GM21526 (cell line): ENCODE measurements around the gene FRMD4A.

Source experiments
- ATAC-seq: cut with Tn5 transposase; IDR thresholded peaks from one replicate; pipeline ENCODE4 v1.9.1; 2021; ENCODE audit warnings: moderate library complexity; ENCODE audit not compliant: unreplicated experiment, low FRiP score

Gene FRMD4A

DNA sequence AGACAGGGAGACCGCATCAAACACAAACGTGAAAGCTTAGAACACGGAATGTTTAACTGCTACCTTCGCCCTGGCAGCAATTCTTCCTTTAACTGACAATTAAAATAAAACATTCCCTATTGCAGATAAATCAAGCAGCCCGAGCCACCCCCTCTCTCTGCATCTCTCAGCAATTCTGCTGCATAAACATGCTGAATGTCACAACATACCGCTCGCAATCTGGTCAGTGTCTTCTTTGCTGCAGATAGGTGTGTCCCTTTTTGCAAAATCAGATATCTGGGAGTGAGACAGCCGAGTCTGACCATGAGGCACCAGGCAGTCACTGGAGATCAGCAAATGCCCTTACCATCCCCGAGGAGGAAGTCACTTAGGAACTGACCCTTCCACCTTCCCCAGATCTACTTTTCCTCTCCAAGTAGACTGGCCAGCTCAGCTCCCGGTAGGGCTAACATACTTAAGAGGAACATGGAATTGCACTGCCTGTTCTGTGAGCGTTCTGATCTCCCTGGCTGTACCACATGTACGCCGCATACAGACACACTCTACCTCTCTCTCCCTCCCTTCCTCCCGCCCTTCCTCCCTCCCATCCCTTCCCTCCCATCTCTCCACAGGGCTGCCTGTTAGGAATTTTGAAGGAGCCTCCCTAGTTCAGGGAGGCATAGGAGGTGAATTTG, at the start of gene FRMD4A:
FRMD4A (minus strand) TSS at position 537 of the 674 bp plus-strand sequence.
- ATAC-seq: no peak

DNA sequence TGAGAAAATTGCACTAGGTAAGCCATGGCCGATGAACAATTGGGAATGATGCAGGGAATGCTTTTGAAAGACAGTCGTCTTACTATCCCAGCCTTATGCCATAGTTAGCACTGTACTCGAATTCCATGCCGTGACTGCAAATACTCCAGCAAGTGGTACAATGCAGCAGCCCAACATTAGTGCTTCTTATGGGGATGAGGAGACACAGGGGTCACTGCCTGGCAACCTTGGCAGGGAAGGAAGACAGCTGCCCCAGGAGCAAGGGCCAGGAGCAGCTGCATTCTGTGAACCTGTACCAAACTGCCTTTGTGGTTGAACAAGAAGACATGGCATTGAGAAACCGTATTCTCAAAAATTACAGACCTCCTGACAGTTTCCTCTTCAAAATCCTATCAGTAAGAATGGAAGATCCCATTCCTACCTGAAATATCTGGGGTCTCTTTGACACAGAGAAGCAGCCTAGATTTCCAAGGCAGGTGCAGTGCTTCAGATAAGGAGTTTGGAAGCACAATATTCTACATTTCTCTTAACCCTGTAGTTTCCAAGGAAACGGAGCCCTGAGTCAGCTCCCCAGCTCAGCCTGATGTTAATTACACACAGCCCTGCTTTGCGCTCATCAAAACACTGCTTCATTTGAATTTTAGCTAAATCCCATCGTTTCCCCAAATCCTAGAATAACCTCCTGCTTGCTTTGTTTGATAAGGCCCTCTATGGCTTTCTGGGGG, 49.0 kb upstream of the FRMD4A start:
- no peak for ATAC-seq

DNA sequence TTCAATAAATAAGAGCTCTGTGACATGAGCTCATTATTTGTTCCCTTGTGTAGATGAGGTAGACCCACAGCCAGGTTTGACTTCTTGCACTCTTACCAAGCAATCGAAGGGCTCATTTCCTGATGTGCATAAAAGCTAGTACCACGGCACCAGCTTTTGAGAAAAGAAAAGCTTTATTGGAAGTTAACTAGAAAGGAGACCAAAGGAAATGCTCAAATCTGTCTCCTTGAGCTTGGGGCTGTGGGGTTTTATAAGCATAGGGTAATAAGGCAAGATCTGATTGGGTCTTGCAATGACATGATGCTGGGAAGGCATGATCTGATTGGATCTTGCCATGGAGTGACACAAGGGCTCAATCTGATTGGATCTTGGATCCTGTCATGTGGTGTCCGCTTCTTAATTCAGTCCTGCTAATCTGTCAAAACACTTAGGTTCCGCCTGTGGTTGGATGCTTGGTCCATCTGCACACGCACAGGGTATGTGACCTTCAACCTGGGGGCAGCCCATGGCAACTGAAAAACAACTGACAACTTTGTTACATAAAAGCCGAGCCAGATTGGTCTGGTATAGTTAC, 47.8 kb upstream of the FRMD4A start:
- no peak for ATAC-seq

DNA sequence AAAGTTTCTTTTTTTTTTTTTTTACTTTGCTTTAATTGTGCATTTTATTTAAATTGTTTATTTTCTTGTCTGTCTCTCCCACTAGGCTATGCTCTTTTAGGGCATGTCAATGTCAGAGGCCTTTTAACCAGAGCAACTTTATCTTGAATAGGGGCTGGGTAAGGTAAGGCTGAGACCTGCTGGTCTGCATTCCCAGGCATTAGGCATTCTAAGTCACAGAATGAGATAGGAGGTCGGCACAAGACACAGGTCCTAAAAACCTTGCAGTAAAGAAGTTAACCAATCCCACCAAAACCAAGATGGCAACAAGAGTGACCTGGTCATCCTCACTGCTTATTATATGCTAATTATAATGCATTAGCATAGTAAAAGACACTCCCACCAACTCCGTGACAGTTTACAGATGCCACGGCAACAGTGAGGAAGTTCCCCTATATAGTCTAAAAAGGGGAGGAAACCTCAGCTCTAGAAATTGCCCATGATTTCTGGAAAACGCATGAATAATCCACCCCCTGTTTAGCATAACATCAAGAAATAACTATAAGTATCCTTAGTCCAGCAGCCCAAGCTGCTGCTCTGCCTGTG, 47.0 kb upstream of the FRMD4A start:
- no peak for ATAC-seq

DNA sequence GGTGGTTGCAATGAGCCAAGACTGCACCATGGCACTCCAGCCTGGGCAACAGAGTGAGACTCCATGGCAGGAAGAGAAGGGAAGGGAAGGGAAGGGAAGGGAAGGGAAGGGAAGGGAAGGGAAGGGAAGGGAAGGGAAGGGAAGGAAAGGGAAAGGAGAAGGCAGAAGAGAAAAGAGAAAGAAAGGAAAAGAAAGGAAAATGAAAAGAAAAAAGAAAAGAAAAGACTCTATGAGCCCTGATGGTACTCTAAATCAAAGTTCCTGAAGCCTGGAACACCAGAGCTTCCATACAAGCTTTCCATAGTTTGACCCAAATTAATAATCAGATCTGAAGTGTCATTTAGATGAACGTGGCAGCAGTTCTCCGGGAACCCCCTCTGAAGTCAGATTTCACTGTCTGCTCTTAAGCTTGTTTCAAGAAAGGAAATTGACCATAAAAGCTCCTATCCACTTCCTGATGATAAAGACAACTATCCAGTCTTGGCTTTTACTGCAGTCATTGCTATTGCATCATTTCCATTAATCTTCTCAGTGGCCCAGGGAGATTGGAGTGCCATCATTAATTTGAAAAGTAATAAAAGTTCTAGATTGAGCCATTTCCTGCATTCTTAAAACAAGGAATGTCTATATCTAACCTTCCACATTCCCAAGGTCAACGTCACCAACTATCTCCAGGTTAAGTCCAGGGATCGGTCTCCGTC, 44.2 kb upstream of the FRMD4A start:
- no peak for ATAC-seq

DNA sequence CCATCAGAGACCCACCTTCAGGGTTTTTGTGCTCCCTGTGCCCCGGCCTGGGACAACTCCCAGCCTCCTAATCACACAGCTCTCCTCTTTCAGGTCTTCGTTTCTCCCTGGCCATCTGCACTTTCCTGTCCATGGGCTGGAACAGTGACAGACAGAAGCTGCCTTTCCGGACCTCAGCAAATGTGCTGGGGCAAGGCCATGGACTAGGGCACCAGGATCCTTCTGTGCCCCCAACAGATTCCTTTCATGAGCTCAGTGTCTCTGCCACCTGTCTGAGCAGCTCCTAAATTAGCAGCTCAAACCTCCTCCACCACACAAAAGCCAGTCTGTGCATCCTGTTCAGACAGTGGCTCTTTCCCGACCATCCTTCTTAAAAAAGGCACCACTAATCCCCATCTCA, 41.9 kb upstream of the FRMD4A start:
- ATAC-seq: no peak

DNA sequence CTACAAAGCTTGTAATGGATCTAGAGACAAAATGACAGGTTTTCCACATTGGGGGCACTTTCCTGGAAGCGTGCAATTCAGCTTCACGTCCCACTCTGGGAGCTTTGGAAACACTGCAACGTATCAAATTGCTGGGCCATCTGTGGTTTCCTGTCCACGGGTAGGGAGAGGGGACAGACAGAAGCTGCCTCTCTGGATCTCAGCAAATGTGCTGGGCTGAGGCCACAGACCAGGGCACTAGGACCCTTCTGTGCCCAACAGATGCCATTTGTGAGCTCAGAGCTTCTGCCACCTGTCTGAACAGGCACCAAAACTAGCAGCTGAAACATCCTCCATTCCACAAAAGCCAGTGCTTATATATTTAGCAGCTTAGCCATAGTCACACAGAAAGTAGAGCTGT, 40.9 kb upstream of the FRMD4A start:
- ATAC-seq: no peak

DNA sequence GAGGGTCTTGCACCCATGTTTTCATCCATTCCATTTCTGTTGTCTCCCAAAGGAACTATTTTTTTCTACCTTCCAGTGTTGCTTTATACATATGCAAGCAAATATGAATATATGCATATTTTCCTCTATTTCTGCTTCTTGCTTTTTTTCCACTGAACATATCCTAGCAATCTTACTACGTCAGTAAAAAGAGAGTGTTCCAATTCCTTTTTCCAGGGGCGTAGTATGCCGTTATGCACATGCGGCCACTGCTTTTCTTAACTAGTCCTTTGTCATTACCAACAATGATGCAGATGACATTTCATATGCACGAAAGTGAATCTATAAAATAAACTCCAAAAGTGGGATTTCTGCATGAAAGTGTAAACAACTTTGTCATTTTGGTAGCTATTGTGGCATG, 40.2 kb upstream of the FRMD4A start:
- no peak for ATAC-seq

DNA sequence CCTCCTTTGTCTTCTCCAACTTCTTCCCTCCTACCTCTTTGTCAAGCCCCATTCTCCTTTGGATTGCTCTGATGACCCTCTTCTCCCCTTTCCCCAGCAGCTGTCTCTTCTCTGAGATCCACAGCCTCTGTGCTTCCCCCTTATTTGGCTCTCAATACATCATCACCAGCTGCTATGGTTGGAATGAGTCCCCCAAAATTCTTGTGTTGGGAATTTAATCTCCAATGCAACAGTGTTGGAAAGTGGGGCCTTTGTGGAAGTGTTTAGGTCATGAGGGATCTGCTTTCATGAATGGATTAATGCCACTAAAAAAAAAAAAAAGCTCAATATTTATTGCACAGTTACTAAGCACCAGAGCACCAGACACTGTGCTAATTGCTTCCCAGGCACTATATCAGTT, 39.2 kb upstream of the FRMD4A start:
- ATAC-seq: no peak

DNA sequence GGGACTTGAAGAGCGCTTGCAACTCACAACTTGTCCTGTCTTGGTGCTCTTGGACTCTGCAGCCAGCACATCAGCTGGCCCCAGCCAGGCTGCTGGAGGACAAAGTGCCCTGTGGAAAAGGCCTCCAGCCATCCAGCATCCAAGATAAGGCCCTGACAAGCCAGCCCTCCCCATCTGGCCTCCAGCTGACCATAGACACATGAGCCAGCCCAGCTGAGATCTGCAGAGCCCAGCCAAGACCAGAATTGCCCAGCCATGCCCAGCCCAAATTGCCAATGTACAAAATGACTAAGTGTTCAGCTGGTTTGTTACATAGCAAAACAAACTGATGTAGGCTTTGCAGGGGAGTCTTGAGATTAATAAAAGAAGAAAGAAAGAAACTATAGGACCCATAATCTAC, 36.0 kb upstream of the FRMD4A start:
- no peak for ATAC-seq

DNA sequence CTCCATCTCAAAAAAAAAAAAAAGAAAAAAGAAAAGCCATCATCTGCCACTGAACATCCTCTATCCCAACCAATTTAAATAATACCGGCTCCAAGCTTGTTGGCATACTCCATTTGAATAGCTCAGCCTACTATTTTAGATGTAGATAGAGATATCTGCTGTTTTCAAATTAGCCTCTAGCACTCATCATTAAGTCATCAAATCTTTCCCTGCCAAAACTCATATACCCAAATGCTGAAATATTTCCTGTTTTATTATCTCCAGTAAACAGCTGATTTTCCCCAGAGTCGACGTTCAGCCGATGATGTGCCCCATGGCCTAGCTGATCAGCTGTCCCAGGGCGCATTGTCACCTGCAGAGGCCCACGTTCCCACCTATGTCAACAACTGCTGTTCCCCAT, 34.5 kb upstream of the FRMD4A start:
- ATAC-seq: no peak

DNA sequence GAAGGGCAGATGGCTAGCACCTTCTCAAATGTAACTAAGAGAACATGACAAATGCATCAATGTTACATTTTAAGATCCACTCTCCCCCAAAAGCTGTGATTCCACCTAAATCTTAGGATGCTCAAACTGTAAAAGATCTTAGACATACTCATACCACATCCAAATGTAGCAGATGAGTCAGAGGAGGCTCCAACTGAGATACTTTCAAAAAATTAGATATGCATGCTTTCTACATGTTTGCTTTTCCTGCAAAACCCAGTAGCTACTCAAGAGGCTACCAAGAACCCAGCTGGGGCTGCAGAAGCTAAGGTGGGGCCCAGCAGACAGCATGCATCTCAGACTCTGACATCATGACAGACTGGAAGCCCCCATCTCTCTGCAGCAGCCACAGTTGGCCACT, 31.4 kb upstream of the FRMD4A start:
- no peak for ATAC-seq

DNA sequence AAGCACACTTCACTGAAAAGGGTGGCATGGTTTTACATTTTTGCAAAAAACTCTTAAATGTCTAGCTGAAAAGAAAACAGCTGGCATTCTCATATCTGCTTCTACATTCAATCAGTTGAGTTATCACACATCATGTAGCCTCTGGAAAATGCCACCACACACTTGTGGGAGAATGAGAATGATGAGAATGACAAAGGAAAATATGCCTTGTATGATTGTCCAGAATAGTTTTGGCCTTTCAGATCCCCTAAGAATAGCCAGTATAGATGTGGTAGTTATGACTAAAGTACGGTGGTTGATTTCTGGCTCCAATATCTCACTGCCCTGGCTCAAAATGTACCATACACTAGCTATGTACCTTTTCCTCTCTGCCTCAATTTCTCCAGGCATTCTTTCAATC, 30.2 kb upstream of the FRMD4A start:
- no peak for ATAC-seq

DNA sequence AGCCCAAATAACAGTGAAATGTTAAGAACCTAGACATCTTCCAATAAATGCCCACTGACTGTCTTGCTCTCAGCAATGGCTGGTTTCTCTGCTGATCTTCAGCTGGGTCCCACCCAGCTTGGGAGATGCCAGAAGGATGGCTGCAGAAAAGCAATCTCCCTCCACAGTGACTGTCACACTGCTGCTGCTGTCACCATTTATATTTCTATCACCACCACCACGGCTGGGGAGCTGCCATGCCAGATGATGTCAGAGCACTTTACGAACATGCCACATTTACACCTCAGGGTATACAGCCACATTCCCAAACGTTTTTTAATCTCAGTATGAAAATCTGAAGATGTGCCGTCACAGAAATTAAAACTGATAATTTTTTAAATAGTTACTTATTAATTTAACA, 29.8 kb upstream of the FRMD4A start:
- no peak for ATAC-seq

DNA sequence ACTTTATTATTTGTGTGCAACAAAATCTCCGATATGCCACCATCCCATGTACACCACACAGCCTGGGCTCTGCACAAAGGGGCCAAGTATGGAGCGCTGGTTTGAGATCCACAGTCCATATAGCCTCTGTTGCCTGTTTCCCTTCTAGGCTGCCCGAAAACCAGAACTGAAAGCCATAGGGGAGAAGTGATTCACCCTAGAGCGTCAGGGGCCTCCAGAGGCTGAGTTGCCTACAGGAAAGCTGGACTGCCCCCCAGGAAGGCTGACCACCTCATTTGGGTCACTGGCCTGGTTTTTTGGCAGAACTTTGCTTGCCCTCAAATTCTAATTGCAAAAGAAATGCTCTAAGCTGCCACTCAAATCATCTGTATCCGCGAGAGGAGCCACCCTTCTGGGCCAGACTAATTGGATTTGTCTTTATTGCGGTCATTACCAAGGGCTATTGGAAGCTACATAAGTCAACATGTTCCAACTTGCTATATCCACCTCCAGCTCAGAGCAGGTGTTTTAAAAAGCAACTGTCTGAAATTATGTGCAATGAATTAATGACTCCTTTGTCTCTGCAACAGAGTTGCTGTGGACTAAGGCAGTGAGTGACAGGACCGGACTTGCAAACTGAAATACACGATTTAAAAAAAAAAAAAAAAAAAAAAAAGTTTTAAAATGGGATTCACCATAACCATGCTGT, 28.3 kb upstream of the FRMD4A start:
- ATAC-seq: no peak

DNA sequence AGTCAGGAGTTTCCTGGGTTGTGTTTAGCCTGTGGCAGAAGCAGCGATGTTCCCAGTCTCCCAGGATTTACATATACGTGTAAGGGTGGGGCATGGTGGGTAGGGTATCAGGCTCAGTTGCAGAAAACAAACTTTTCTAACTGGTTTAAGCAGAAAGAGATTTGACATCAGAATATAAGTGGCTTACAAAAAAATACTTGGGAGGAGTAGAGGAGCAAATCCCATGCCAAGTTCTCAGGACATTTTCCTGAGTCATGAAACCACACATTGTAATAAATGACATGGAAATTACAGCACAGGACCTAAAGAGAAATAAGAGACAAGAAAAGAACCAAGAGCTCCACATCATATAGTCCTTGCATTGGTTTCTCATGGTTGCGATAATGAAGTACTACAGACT, 26.2 kb upstream of the FRMD4A start:
- no peak for ATAC-seq

DNA sequence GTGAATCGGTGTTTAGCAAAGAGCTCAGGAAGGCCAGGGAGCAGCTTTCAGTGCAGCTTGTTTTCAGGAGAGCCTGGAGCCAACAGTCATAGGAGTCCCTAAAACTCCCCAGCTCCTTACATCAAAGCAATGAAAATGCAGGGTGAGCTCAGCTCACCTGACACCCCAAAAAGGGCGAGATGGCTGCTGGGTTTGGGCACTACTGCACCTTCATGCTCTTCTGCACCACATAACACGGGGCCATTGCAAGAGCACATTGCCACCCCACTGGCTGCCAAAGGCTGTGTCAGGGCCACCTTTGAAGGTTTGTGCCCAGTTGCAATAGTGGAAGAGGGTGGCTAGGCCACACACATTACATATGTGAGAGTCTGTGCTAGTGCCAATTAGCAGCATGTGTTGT, 25.0 kb upstream of the FRMD4A start:
- ATAC-seq: no peak

DNA sequence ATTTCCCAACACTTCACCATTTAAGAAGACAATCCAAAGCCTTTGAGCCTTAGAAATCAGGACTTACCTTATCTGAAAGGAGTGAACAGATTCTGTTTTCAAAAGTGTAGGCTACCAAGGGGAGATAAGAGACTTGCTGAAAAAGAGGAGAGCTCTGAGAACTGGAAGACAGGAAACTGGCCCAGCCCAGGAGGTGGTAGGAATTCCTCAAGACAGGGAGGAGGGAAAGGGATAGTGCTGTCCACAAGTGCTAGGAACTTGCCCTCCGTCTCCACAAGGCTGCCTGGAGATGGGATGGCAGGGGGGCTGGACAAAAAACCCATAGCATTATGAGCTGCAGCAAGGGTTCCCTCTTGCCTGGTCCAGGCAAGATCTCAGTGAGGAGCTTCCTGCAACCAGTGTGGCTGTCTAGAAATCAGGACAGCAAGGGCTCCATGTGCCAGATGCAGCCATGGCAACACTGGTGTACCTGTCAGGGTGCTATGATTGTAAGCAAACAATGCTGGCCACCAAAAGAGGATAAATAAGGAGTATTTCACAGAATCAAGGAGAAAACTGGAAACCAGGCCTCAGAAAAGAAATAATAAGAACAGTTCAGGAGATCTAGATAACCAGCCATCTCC, 22.7 kb upstream of the FRMD4A start:
- no peak for ATAC-seq

DNA sequence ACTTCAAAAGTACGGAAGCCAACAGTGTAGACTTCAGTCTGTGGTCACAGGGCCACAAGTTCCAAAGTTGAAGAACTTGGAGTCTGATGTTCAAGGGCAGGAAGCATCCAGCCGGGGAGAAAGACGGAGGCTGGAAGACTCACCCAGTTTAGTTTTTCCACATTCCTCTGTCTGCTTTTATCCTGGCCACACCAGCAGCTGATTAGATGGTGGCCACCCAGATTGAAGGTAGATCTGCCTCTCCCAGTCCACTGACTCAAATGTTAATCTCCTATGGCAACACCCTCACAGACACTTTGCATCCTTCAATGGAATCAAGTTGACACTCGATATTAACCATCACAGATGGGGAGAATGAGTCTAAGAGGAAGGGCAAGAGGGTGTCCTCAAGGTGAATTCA, 19.3 kb upstream of the FRMD4A start:
- no peak for ATAC-seq

DNA sequence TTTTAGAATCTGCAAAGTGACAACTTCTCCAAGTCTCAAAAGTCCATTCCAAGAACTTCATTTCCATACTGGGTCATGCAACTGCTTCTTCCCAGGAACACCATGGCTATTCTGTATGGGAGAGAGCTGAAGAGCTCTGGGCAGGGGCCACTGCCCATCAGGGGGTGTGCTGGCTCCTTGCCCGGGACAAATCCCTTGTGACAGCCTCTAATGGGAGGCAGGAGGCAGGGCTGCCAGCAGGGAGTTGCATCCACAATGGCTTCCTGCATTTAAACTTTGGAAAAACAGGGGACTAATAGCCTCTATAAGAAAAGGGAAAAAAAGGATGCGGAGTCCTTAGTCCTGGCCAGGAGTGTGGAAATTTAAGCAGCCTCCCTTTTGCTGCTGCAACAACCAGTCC, 18.4 kb upstream of the FRMD4A start:
- ATAC-seq: no peak
